HepG2 (cell line): ENCODE results near the gene ALOX5AP. TPM values are rescaled to one million over a fixed set of nuclear protein-coding genes. Genes with fewer than 3 reads are reported as not detected.

Experiments used
- ATAC-seq: fragments of 200-7000 bp; cut with Tn5 transposase; 3 replicates; pipeline ENCODE4 v1.9.1; 2020; ENCODE audit warnings: mild to moderate bottlenecking, moderate library complexity
- BruUV-seq: library from RNA; stranded (reverse); fragments of 400-500 nt; replicated peaks from 2 replicates; lab custom pipeline; 2021; lab: Mats Ljungman, UMichigan
- CTCF ChIA-PET: fragments of 300-600 bp; formaldehyde crosslinking; extraction: SDS; loops from one replicate; lab custom pipeline; 2021; ENCODE audit warnings: low total read pairs, inconsistent platforms, low intra/inter-chr PET ratio; lab: Yijun Ruan, JAX
- POLR2A ChIA-PET: fragments of 350-600 bp; sonication (Branson Sonifier 250); formaldehyde crosslinking; loops from one replicate; lab custom pipeline; 2020; ENCODE audit warnings: antibody characterized with exemption, inconsistent platforms; lab: Yijun Ruan, JAX
- DNase-seq: peaks from one replicate; pipeline ENCODE4 v3.0.0-alpha.2; 2015; ENCODE audit warnings: low spot score
- FAIRE-seq: peaks from 3 replicates; lab custom pipeline; 2011; peaks lifted over from hg19 to GRCh38; lab: Jason Lieb, UNC
- H2AFZ ChIP-seq: one replicate; pipeline ENCODE4 v1.6.1; 2011; ENCODE audit warnings: low read length, inconsistent platforms
- H3K27ac ChIP-seq: fragments of 300-600 bp; 3 replicates; pipeline ENCODE4 v1.8.0; 2011; ENCODE audit warnings: mixed run types, mild to moderate bottlenecking, mixed read lengths, low read length, inconsistent platforms; ENCODE audit not compliant: insufficient read depth; ENCODE audit errors: extremely low read length
- H3K27me3 ChIP-seq, 2 experiments: fragments of 200-600 bp in 1 of 2; 2 replicates in 1 of 2; 3 replicates in 1 of 2; pipeline versions ENCODE4 v1.6.0 to v1.8.0; 2011; ENCODE audit warnings: low read length in 2 of 2, mild to moderate bottlenecking in 2 of 2, moderate library complexity in 2 of 2, inconsistent platforms in 1 of 2; ENCODE audit not compliant: insufficient read depth in 2 of 2, control insufficient read depth in 1 of 2
- H3K36me3 ChIP-seq, 2 experiments: fragments of 200-600 bp in 1 of 2; replicated peaks in 1 of 2; 2 replicates in 1 of 2; 3 replicates in 1 of 2; pipeline versions ENCODE4 v1.5.1 to v1.8.0; 2011; ENCODE audit warnings: low read length in 2 of 2, inconsistent platforms in 1 of 2; ENCODE audit not compliant: insufficient read depth in 2 of 2, control insufficient read depth in 1 of 2
- H3K4me1 ChIP-seq: 2 replicates; pipeline ENCODE4 v1.5.1; 2012; ENCODE audit warnings: low read length, inconsistent platforms; ENCODE audit not compliant: insufficient read depth
- H3K4me2 ChIP-seq: 2 replicates; pipeline ENCODE4 v1.6.0; 2011; ENCODE audit warnings: low read depth, low read length, inconsistent platforms
- H3K4me3 ChIP-seq, 3 experiments: fragments of 200-600 bp in 1 of 3; sonication (generic), shearing (Covaris generic) in 1 of 3; replicated peaks in 1 of 3; 2 replicates each; pipeline ENCODE4 v1.5.1; 2011 to 2016; ENCODE audit warnings: low read length in 3 of 3, inconsistent platforms in 2 of 3, low read depth in 2 of 3, mild to moderate bottlenecking in 2 of 3, control low read depth in 1 of 3, mixed read lengths in 1 of 3; ENCODE audit not compliant: insufficient read depth in 1 of 3
- H3K79me2 ChIP-seq: one replicate; pipeline ENCODE4 v1.6.1; 2011; ENCODE audit warnings: low read length, inconsistent platforms; ENCODE audit not compliant: insufficient read depth
- H3K9ac ChIP-seq: 2 replicates; pipeline ENCODE4 v1.6.0; 2011; ENCODE audit warnings: mild to moderate bottlenecking, low read depth, low read length, inconsistent platforms; ENCODE audit not compliant: insufficient read depth
- H3K9me3 ChIP-seq: 2 replicates; pipeline ENCODE4 v1.5.1; 2012; ENCODE audit warnings: mild to moderate bottlenecking, low read length
- H4K20me1 ChIP-seq: 2 replicates; pipeline ENCODE4 v1.6.0; 2011; ENCODE audit warnings: inconsistent platforms, mild to moderate bottlenecking, low read length, moderate library complexity; ENCODE audit not compliant: insufficient read depth
- AKAP8 ChIP-seq: sonication (generic); formaldehyde crosslinking; IDR thresholded peaks from 2 replicates; pipeline ENCODE4 v1.5.1; 2020; ENCODE audit warnings: mild to moderate bottlenecking, missing genetic modification reagents
- ATM ChIP-seq: fragments of 450-650 bp; IDR thresholded peaks from 2 replicates; pipeline ENCODE4 v1.7.1; 2017; ENCODE audit warnings: mild to moderate bottlenecking, borderline replicate concordance
- HNF1B ChIP-seq: sonication (generic); formaldehyde crosslinking; IDR thresholded peaks from 2 replicates; pipeline ENCODE4 v1.5.1; 2020; ENCODE audit warnings: mild to moderate bottlenecking, moderate library complexity, missing genetic modification reagents
- MEIS2 ChIP-seq: sonication (generic); formaldehyde crosslinking; IDR thresholded peaks from 2 replicates; pipeline ENCODE4 v1.9.0; 2021; ENCODE audit warnings: mild to moderate bottlenecking, missing genetic modification reagents
- MYNN ChIP-seq: sonication (generic); formaldehyde crosslinking; IDR thresholded peaks from 2 replicates; pipeline ENCODE4 v1.4.0; 2020; ENCODE audit warnings: mild to moderate bottlenecking, low read depth, missing genetic modification reagents
- SMC3 ChIP-seq: IDR thresholded peaks from 2 replicates; pipeline ENCODE4 v1.6.1; 2011; ENCODE audit warnings: low read length, improper control_type of control experiment
- SUZ12 ChIP-seq: fragments of 150-350 bp; IDR thresholded peaks from 2 replicates; pipeline ENCODE4 v1.6.1; 2014; ENCODE audit warnings: low read depth, low read length
- TBX2 ChIP-seq: sonication (generic); formaldehyde crosslinking; IDR thresholded peaks from 2 replicates; pipeline ENCODE4 v1.5.0; 2020; ENCODE audit warnings: missing genetic modification reagents, mild to moderate bottlenecking, borderline replicate concordance
- TCF7 ChIP-seq: sonication (generic); IDR thresholded peaks from 2 replicates; pipeline ENCODE4 v1.6.1; 2016; ENCODE audit warnings: antibody characterized with exemption, low read depth
- ZBTB25 ChIP-seq: IDR thresholded peaks from 2 replicates; pipeline ENCODE4 v1.6.1; 2018; ENCODE audit warnings: missing genetic modification reagents
- ZNF318 ChIP-seq: sonication (generic); formaldehyde crosslinking; IDR thresholded peaks from 2 replicates; pipeline ENCODE4 v1.4.0; 2020; ENCODE audit warnings: mild to moderate bottlenecking, missing genetic modification reagents
- ZNF614 ChIP-seq: IDR thresholded peaks from 2 replicates; pipeline ENCODE4 v1.6.1; 2018; ENCODE audit warnings: missing biosample characterization, missing genetic modification reagents, inconsistent platforms, borderline replicate concordance
- ZNF652 ChIP-seq: IDR thresholded peaks from 2 replicates; pipeline ENCODE4 v1.6.1; 2016; ENCODE audit warnings: low read depth, borderline replicate concordance
- WGBS: methylation state at CpG from one replicate; pipeline ENCODE4 v1.1.6; 2017; ENCODE audit warnings: low lambda C conversion rate; 5-methylcytosine and 5-hydroxymethylcytosine counted together
- in situ Hi-C: cut with HindIII; loops from 2 replicates; pipeline ENCODE4 v1.10.0; 2017; ENCODE audit warnings: low pct_unique_long_range_greater_than_20kb; ENCODE audit not compliant: extremely low pct_ligation_motif_present
- intact Hi-C: fragments of 100-400 bp; cut with micrococcal nuclease; formaldehyde crosslinking; loops from one replicate; pipeline ENCODE4 v1.10.0; 2022; ENCODE audit not compliant: unreplicated experiment
- polyA plus RNA-seq, 8 experiments: library from polyadenylated mRNA; depleted of rRNA in 3 of 8; stranded (reverse) in 7 of 8; unstranded in 1 of 8; fragments of >200 nt; fragmentation: Illumina TruSeq in 4 of 8; extraction: Trizol in 4 of 8; gene quantifications; 2 replicates each; pipeline versions ENCODE4 v1.2.1 to v1.2.3, GENCODE V29; 2011 to 2016; ENCODE audit warnings: low read depth in 4 of 8, missing spikeins in 1 of 8, mixed read lengths in 1 of 8; ENCODE audit not compliant: insufficient read depth in 1 of 8
- total RNA-seq, 5 experiments: library from RNA; depleted of rRNA; stranded (reverse); fragments of >200 nt; fragmentation: Illumina TruSeq; extraction: Trizol; gene quantifications; 2 replicates each; pipeline ENCODE4 v1.2.3, GENCODE V29; 2016; ENCODE audit warnings: low read depth in 1 of 5

Gene ALOX5AP
- total and polyA plus RNA-seq, 2 of the 13 experiments (the other 11 are each of a cell fraction or from before 2014, with no cell fraction given) = 0.97 to 1.2 TPM

GRCh38 chr13:30700364-30700763 is 35.0 kb upstream of the ALOX5AP start:
- no peak for ATAC-seq
- POLR2A ChIA-PET = no interaction called here

More at GRCh38 chr13:30700364-30700763, 35.0 kb upstream of the ALOX5AP start:
- intact Hi-C loops (no loop called here), in situ Hi-C loops (no loop called here)
- no peak overlapping the region for H3K9ac ChIP-seq
- H3K27ac ChIP-seq = no peak overlapping the region
- H3K4me2 ChIP-seq = no peak overlapping the region
- 25% methylated on average over 5 of the region's 5 CpGs for WGBS
- no TSS peak for BruUV-seq
- FAIRE-seq (no peak), DNase-seq (no peak)
- TF ChIP-seq ZNF614 (CRISPR knock-in tag) (no peak), MEIS2 (CRISPR knock-in tag) (no peak), TBX2 (CRISPR knock-in tag) (no peak), ZBTB25 (no peak), ZNF652 (CRISPR knock-in tag) (no peak), SUZ12 (no peak), TCF7 (no peak), SMC3 (no peak), ZNF318 (CRISPR knock-in tag) (no peak), MYNN (CRISPR knock-in tag) (no peak), ATM (no peak), AKAP8 (no peak), HNF1B (CRISPR knock-in tag) (no peak)
- peaks cover 2 to 31% of the 10 kb centered on the region in 2 experiments; a peak in 3 of 5 replicates for H3K27me3 ChIP-seq
- H2AFZ ChIP-seq = no peak overlapping the region
- H3K79me2 ChIP-seq = no peaks in the 10 kb centered on the region
- no peaks in the 10 kb centered on the region for H3K36me3 ChIP-seq
- H3K4me1 ChIP-seq = no peaks in the 10 kb centered on the region
- CTCF ChIA-PET = no interaction called here
- H4K20me1 ChIP-seq = no peaks in the 10 kb centered on the region
- H3K4me3 ChIP-seq = no peak overlapping the region
- H3K9me3 ChIP-seq = no peaks in the 10 kb centered on the region
